Body of pancreas (tissue), 4 donors: ENCODE data around the gene SKAP2.

Experiments
- CTCF ChIP-seq, 7 experiments: fragments of 450-650 bp in 4 of 7; fragments of 200-600 bp in 3 of 7; sonication (generic) in 3 of 7; IDR thresholded peaks; one replicate each; pipeline ENCODE4 v1.5.1; 2016 to 2019; ENCODE audit warnings: antibody characterized with exemption in 7 of 7
- POLR2A ChIP-seq, 3 donors: fragments of 450-650 bp; IDR thresholded peaks; one replicate each; pipeline ENCODE4 v1.6.1; 2016; ENCODE audit warnings: antibody characterized with exemption in 3 of 3, mild to moderate bottlenecking in 2 of 3

- TF ChIP-seq POLR2A (IDR thresholded peaks at IDR 0.05) (no peak), CTCF (IDR thresholded peaks at IDR 0.05) (no peak)
Observed at GRCh38 chr7:26861050-26861449, 3.3 kb downstream of the SKAP2 start.
